Skin epidermis (tissue), 12 donors: ENCODE measurements around the gene TRAPPC1.

ENCODE experiments used
- H3K27ac ChIP-seq, 21 experiments: fragments of 200-600 bp; sonication (generic) in 11 of 21; one replicate each; pipeline ENCODE4 v1.5.0; 2020; ENCODE audit warnings: mild to moderate bottlenecking in 3 of 21, inconsistent platforms in 2 of 21, moderate library complexity in 2 of 21
- H3K4me3 ChIP-seq, 7 experiments: fragments of 200-600 bp; sonication (generic) in 2 of 7; one replicate each; pipeline ENCODE4 v1.5.0; 2020; ENCODE audit warnings: inconsistent platforms in 2 of 7, mild to moderate bottlenecking in 2 of 7, moderate library complexity in 1 of 7

The TRAPPC1 gene

GRCh38 chr17:7910711-7911110, 21.0 kb downstream of the TRAPPC1 start:
- no peak overlapping the region for H3K4me3 ChIP-seq
- no peak overlapping the region for H3K27ac ChIP-seq

DNA sequence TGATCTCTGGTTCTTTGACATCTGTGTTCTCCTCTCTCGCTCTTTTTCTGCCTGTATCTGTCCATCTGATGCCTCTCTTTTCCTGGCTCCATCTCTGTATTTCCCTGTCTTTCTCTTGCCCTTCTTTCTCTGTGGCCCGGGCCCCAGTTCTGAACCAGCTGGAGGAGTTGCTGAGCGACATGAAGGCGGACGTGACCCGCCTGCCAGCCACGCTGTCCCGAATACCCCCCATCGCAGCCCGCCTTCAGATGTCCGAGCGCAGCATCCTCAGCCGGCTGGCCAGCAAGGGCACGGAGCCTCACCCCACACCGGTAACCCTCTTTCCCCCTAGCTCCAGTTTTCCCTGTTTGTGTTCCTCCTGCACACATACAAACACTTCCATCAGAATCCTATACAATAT, 21.5 kb downstream of the TRAPPC1 start:
- Histone ChIP-seq H3K4me3 (no peak overlapping the region), H3K27ac (no peak overlapping the region)

DNA sequence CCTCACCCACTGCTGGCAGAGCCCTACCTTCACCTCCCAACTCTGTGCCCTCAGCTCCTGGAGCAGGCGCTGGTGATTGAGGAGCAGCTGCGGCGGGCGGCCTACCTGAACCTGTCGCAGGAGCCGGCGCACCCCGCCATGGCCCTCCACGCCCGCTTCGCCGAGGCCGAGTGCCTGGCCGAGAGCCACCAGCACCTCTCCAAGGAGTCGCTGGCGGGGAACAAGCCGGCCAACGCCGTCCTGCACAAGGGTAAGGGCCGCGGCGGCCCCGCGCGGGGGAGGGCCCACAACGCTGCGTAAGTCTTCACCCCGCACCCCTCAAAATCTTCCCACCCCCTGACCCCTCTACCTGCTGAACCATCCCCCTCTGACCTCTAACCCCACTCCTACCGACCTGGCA, 22.7 kb downstream of the TRAPPC1 start:
- H3K27ac ChIP-seq, result no peak overlapping the region
- H3K4me3 ChIP-seq, result no peak overlapping the region

DNA sequence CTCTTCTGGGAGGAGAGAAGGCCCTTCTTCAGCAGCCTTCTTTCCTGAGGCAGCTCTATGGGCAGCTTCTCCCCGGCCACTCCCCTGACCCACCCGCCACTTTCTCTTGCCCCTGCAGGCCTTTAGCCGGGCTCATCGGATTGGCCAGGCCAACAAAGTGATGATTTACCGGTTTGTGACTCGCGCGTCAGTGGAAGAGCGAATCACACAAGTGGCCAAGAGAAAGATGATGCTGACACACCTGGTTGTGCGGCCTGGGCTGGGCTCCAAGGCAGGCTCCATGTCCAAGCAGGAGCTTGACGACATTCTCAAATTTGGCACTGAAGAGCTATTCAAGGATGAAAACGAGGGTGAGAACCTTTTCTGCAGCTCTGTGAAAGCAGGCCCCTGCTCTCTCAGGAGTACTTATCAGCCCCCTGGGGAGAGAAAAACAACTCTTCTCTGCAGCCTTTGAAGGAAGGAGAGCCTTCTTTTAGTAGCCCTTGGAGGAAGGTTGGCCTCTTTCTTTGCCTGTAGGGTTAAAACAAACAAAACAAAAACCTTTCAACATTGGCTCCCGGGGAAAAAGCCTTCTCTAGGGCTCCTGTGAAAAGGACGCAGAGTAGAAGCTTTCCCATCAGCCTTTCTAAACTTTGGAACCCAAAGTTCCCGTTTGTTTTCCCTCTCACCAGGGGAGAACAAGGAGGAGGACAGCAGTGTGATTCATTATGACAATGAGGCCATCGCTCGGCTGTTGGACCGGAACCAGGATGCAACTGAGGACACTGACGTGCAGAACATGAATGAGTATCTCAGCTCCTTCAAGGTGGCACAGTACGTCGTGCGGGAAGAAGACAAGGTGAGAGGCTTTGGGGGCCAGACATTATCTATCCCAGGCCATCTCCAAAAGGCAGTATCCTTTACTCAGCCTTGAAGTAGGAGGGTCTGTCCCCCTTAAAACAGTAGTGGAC, 28.3 kb downstream of the TRAPPC1 start:
- no peak overlapping the region for H3K27ac ChIP-seq
- H3K4me3 ChIP-seq, result no peak overlapping the region

DNA sequence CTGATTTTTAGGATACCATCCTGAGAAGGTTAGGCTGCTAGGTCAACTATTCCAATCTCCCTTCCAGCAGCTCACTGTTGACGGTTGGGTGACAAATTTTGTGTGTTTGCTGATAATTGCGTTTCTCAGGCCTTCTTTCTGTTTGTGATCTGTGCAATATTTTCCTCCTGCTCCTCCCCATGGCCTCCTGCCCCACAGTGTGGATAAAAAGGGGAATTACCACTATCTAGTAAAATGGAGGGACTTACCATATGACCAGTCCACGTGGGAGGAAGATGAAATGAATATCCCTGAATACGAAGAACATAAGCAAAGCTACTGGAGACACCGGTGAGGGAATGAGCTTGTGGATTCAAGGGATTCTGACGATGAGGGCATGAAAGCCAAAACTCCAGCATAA, 34.0 kb downstream of the TRAPPC1 start:
- no peak overlapping the region for H3K4me3 ChIP-seq
- H3K27ac ChIP-seq, result peak overlapping the region in 2 of 21 experiments; percentile 19 to 21

GRCh38 chr17:7897090-7897489, 34.7 kb downstream of the TRAPPC1 start:
- peak overlapping the region in 1 of 21 experiments; percentile 21 for H3K27ac ChIP-seq

GRCh38 chr17:7894866-7895265, 36.9 kb downstream of the TRAPPC1 start:
- Histone ChIP-seq H3K27ac (no peak overlapping the region), H3K4me3 (no peak overlapping the region)

More at GRCh38 chr17:7897090-7897489, 34.7 kb downstream of the TRAPPC1 start:
- H3K4me3 ChIP-seq, result no peak overlapping the region

DNA sequence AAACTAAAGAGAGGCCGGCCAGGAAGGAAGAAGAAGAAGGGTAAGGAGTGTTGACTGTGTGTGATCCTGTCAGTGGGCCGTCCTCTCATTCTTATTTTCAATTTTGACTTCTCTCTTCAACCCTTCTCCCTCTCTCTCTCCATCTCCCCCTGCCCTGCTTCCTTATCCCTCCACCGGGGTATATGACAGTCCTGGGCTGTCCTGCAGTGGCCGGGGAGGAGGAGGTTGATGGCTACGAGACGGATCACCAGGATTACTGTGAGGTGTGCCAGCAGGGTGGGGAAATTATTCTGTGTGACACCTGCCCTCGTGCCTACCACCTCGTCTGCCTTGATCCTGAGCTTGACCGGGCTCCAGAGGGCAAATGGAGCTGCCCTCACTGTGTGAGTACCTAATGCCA, 37.5 kb downstream of the TRAPPC1 start:
- no peak overlapping the region for H3K27ac ChIP-seq

GRCh38 chr17:7893187-7893880, 38.4 kb downstream of the TRAPPC1 start:
- H3K27ac ChIP-seq, result peak overlapping the region in 1 of 21 experiments; percentile 14
- no peak overlapping the region for H3K4me3 ChIP-seq

More for the DNA sequence above, 37.5 kb downstream of the TRAPPC1 start:
- H3K4me3 ChIP-seq, result no peak overlapping the region

- peak overlapping the region in 2 of 7 experiments; percentile 66 to 88 for H3K4me3 ChIP-seq
- peak overlapping the region in 20 of 21 experiments; percentile 73 to 98 (median 92) for H3K27ac ChIP-seq
Observed at GRCh38 chr17:7889166-7889955, 42.4 kb downstream of the TRAPPC1 start.

GRCh38 chr17:7888184-7888920, 43.4 kb downstream of the TRAPPC1 start, which contains the start of gene CHD3:
CHD3 (plus strand) TSS chr17:7888789; CDS start chr17:7889001, 212 bp downstream.
- Histone ChIP-seq H3K4me3 (peak within 1 kb of the TSS; percentile 43 to 88 (median 73)), H3K27ac (peak within 1 kb of the TSS in 20 of 21 experiments; percentile 73 to 98 (median 92))

GRCh38 chr17:7887482-7888183, 44.1 kb downstream of the TRAPPC1 start:
- H3K4me3 ChIP-seq, result peak overlapping the region; percentile 43 to 88 (median 73)

DNA sequence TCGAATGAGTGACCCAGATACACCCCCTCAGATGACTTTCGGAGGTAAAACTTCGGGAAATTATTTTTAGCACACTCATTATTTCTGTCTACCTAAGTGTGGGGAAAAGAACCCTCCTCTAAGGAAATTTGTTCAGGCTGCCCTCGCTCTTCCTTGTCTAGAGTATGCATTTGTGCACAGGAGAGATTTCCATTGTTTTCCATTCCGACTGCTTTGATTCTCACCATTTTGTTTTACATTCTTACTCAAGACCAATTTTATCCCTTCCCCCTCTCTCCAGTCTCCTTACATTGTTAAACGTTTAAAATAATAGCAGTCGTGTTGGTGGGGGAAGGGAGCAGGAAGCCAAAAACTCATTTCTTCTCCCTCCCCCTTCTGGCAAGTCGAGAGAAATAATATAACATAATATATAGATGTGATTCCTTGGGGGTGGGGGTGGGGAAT, 44.7 kb downstream of the TRAPPC1 start:
- H3K4me3 ChIP-seq, result peak overlapping the region; percentile 66 to 88 (median 81)
- H3K27ac ChIP-seq, result peak overlapping the region; percentile 8 to 98 (median 93)

More at GRCh38 chr17:7887482-7888183, 44.1 kb downstream of the TRAPPC1 start:
- peak overlapping the region in 20 of 21 experiments; percentile 73 to 98 (median 93) for H3K27ac ChIP-seq

DNA sequence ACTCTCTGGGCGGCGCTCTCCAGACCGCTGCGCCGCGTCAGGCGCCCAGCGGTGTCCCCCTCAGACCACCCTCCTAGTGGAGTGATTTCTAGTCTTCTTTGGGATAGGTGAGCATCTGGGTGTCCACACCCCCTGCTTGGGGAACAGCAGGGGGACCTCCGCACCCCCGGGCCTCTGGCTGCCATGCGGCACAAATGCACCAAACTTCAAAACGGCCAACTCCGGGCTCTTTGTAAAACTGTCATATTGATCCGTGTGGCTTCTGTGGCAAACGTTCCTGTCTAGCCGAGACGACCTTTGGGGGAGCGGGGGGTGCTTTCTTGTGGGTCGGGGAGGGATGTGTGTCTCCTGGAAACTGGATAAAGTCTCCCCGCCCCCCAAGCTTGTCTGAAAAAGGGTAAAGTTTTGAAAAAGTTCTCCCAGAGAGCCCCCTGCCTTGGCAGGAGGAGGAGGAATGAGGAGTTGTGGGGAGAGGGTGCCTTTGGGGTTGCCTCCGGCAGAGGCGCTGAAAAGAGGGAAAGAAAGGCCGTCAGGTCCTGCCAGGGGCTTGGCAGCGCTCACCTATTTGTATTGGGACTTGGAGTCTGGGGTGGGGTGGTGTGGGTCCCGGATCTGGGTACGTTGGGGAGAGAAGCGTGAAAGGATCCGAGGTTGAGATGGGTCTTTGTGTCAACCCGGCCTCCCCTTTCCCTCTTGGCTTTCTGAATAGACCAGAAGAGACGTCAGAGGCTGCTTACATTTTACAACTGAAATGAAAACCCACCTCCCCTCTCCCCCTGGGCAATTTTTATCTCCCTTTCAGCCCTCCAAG, 45.3 kb downstream of the TRAPPC1 start:
- Histone ChIP-seq H3K4me3 (peak overlapping the region; percentile 66 to 88 (median 81)), H3K27ac (peak overlapping the region; percentile 8 to 98 (median 93))

DNA sequence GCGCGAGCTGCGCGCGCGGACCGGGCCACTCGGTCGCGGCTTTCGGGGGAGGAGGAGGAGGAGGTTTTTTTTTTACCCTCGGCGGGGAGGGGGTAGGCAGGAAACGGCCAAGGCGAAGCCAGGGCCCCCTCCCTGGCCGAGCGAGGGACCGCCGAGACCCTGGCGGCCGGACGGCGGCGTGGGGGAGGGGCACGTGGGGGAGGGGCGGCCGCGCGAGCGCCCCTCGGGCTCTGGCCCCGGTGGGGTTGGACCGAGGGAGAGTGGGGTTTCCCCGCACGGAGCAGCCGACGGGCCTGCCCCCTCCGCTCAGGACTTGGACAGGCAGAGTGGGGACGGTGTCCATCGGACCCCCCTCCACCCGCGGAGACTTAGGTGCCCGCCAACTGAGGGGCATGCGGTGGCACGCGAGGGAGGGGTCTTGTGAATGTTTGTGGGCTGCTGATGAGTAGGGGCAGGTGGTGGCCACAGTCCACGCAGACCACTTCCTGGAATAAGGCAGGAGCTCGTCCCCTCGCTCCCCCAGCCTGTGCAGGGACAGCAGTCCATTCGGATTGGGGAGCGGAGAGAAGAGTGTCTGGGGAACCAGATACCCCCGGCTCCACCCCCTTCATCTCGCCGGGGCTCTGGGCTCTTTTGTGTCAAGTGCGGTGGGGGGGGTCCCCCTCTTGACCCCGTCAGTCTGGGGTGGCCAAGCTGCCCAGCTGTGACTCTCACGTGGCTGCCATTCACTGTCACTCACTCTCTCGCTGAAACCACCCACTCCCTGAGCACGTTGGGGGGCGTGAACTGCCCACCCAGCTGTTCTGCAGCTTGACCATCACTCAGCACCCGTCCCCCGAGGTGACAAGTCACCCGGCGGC, 46.1 kb downstream of the TRAPPC1 start:
- Histone ChIP-seq H3K4me3 (peak overlapping the region; percentile 66 to 88 (median 81)), H3K27ac (peak overlapping the region; percentile 23 to 98 (median 93))
